ENCODE measurements around the gene HLCS.

The HLCS gene

DNA sequence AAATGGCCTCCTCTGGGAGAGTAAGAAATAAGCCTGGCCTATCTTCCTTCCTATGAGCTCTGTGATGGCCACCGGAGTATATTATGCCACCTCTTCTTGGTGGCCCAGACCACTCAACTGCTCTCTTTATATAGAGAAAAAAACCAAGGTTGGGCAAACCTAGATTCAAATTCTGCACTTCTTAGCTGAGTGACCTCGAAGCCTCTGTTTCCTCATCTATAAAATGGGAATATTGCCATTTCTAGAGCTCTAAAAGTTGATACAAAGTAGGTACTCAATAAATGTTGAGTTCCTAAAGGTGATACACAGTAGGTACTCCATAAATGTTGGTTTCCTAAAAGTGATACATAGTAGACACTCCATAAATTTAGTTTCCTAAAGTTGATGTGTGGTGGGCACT is 120.7 kb downstream of the HLCS start:
- no peak overlapping the region for H3K9ac ChIP-seq (ENCODE audit: low read depth, low read length, poor library complexity, severe bottlenecking)
- H3K9me2 ChIP-seq (replicated peaks; ENCODE audit: low read depth, low read length) = no peaks in the 10 kb centered on the region
- H3K4me3 ChIP-seq (ENCODE audit: low read length, poor library complexity, severe bottlenecking) = no peak overlapping the region
- no peaks in the 10 kb centered on the region for H4K20me1 ChIP-seq (ENCODE audit: insufficient read depth, low read length, poor library complexity, severe bottlenecking)
- H3K4me2 ChIP-seq (ENCODE audit: low read depth, low read length, poor library complexity, severe bottlenecking) = no peak overlapping the region
- no peaks in the 10 kb centered on the region for H3K9me3 ChIP-seq (ENCODE audit: insufficient read depth, low read depth, low read length)
- no peaks in the 10 kb centered on the region for H3F3A ChIP-seq (ENCODE audit: low read depth)
- no peaks in the 10 kb centered on the region for H3K36me3 ChIP-seq (ENCODE audit: insufficient read depth, low read length)
- H3K4me1 ChIP-seq (ENCODE audit: insufficient read depth, low read length, poor library complexity, severe bottlenecking) = peaks cover 8% of the 10 kb centered on the region
- H3K27me3 ChIP-seq (ENCODE audit: insufficient read depth, low read length, poor library complexity, severe bottlenecking) = no peaks in the 10 kb centered on the region
- H3K79me2 ChIP-seq (ENCODE audit: insufficient read depth, low read length) = no peaks in the 10 kb centered on the region
- no peak overlapping the region for H2AFZ ChIP-seq (ENCODE audit: low read length)
- TF ChIP-seq, protein P1, sequence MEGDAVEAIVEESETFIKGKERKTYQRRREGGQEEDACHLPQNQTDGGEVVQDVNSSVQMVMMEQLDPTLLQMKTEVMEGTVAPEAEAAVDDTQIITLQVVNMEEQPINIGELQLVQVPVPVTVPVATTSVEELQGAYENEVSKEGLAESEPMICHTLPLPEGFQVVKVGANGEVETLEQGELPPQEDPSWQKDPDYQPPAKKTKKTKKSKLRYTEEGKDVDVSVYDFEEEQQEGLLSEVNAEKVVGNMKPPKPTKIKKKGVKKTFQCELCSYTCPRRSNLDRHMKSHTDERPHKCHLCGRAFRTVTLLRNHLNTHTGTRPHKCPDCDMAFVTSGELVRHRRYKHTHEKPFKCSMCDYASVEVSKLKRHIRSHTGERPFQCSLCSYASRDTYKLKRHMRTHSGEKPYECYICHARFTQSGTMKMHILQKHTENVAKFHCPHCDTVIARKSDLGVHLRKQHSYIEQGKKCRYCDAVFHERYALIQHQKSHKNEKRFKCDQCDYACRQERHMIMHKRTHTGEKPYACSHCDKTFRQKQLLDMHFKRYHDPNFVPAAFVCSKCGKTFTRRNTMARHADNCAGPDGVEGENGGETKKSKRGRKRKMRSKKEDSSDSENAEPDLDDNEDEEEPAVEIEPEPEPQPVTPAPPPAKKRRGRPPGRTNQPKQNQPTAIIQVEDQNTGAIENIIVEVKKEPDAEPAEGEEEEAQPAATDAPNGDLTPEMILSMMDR (conservative IDR thresholded peaks at IDR 0.05; ENCODE audit: low read length) = no peak
- no peak for TF ChIP-seq EZH2phosphoT487 (IDR thresholded peaks at IDR 0.05; ENCODE audit: borderline replicate concordance)

- Histone ChIP-seq H3K36me3 (ENCODE audit: insufficient read depth, low read length) (no peaks in the 10 kb centered on the region), H3K9me2 (replicated peaks; ENCODE audit: low read depth, low read length) (no peaks in the 10 kb centered on the region), H2AFZ (ENCODE audit: low read length) (no peak overlapping the region), H3F3A (ENCODE audit: low read depth) (no peaks in the 10 kb centered on the region), H3K4me1 (ENCODE audit: insufficient read depth, low read length, poor library complexity, severe bottlenecking) (peaks cover 8% of the 10 kb centered on the region), H3K79me2 (ENCODE audit: insufficient read depth, low read length) (no peaks in the 10 kb centered on the region), H3K9ac (ENCODE audit: low read depth, low read length, poor library complexity, severe bottlenecking) (no peak overlapping the region), H3K27me3 (ENCODE audit: insufficient read depth, low read length, poor library complexity, severe bottlenecking) (no peaks in the 10 kb centered on the region), H3K9me3 (ENCODE audit: insufficient read depth, low read depth, low read length) (no peaks in the 10 kb centered on the region), H3K4me3 (ENCODE audit: low read length, poor library complexity, severe bottlenecking) (no peak overlapping the region), H4K20me1 (ENCODE audit: insufficient read depth, low read length, poor library complexity, severe bottlenecking) (no peaks in the 10 kb centered on the region), H3K4me2 (ENCODE audit: low read depth, low read length, poor library complexity, severe bottlenecking) (no peak overlapping the region)
- TF ChIP-seq, protein P1 (conservative IDR thresholded peaks at IDR 0.05; ENCODE audit: low read length) = no peak
- TF ChIP-seq EZH2phosphoT487 (IDR thresholded peaks at IDR 0.05; ENCODE audit: borderline replicate concordance) = no peak
Observed at GRCh38 chr21:36845070-36845469, 121.4 kb downstream of the HLCS start.

DNA sequence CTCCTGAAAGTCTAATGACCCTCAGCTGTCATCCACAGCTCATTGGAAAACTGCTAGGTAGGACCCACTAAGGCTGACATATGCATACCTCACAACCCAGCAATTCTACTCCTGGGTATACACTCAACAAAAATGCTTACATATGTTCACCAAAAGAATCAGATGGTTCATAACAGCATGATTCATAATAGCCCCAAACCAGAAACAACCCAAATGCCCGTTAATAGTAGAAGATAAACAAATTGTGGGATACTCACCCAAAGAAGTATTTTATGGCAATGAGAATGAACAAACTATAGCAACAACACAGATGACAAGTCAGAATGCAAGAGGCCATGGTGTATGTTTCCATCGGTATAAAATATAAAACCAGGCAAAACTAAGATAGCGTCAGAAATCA is 124.6 kb downstream of the HLCS start:
- H2AFZ ChIP-seq (ENCODE audit: low read length) = no peak overlapping the region
- H3K4me2 ChIP-seq (ENCODE audit: low read depth, low read length, poor library complexity, severe bottlenecking) = no peak overlapping the region
- H3K9me3 ChIP-seq (ENCODE audit: insufficient read depth, low read depth, low read length) = no peaks in the 10 kb centered on the region
- no peaks in the 10 kb centered on the region for H3K79me2 ChIP-seq (ENCODE audit: insufficient read depth, low read length)
- TF ChIP-seq, protein P1 (conservative IDR thresholded peaks at IDR 0.05; ENCODE audit: low read length) = no peak
- H3K4me3 ChIP-seq (ENCODE audit: low read length, poor library complexity, severe bottlenecking) = no peak overlapping the region
- no peak overlapping the region for H3K9ac ChIP-seq (ENCODE audit: low read depth, low read length, poor library complexity, severe bottlenecking)
- H3K9me2 ChIP-seq (replicated peaks; ENCODE audit: low read depth, low read length) = no peaks in the 10 kb centered on the region
- no peaks in the 10 kb centered on the region for H3F3A ChIP-seq (ENCODE audit: low read depth)
- peaks cover 8% of the 10 kb centered on the region for H3K4me1 ChIP-seq (ENCODE audit: insufficient read depth, low read length, poor library complexity, severe bottlenecking)
- no peaks in the 10 kb centered on the region for H3K36me3 ChIP-seq (ENCODE audit: insufficient read depth, low read length)
- no peaks in the 10 kb centered on the region for H3K27me3 ChIP-seq (ENCODE audit: insufficient read depth, low read length, poor library complexity, severe bottlenecking)
- H4K20me1 ChIP-seq (ENCODE audit: insufficient read depth, low read length, poor library complexity, severe bottlenecking) = no peaks in the 10 kb centered on the region

All from Loucy (cell line).